Glomerular visceral epithelial cell (primary cell): ENCODE measurements around the gene DOK1.
A peak's percentile ranks its signal among the peaks of the same experiment; 100 is the strongest.

ENCODE experiments used
- DNase-seq: peaks from one replicate; pipeline ENCODE4 v3.0.0-alpha.2; 2016; ENCODE audit errors: extremely low spot score

Gene DOK1

DNA sequence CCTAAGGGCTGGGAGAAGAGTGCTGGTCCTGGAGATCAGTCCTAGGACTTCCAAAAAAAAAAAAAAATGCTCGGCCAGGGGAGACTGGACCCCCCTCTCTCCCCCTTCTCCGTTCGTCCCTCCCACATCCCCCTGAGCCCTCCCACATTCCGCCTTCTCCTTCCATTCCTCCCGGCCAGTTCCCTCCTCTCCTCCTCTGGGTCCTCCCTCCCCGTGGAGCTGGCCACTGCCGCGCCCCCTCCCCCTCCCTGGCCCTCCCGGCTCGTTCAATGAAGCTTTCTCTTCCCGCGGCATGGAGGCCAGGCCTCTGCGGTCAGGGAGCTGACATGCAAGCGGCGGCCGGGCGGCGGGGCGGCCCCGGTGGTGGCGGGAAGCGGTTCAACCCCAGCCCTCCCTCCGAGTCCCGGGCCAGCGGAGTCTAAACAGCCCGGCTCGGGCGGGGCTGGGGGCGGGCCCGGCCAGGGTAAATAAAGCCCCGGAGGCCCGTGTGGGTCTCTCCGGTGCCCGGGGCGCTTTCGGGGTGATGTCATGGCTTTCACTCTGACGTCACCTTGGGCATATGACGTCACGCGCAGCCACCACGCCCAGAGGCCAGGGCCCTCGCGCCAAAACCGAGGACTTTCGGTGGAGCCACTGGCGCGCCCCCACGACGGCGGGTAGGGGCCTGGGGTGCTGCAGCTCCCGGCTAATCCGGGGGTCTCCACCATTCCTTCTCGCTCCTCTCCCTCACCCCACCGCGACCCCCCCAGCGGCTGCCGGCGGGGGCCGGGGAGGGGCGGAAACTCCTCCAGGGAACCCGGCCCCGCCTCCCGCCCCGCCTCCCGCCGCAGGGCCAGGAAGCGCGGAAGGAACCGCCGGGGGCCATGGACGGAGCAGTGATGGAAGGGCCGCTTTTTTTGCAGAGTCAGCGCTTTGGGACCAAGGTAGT lies at the start of gene DOK1, which contains the start of gene LOXL3:
TSS of gene DOK1 (plus strand) at position 829 of the 928 bp plus-strand sequence. CDS start at position 864, 35 bp downstream.
TSS of gene LOXL3 (minus strand) at position 51 of the 928 bp plus-strand sequence. CDS start 1,308 bp downstream, outside the sequence.
- DNase-seq = peak; percentile 89

DNA sequence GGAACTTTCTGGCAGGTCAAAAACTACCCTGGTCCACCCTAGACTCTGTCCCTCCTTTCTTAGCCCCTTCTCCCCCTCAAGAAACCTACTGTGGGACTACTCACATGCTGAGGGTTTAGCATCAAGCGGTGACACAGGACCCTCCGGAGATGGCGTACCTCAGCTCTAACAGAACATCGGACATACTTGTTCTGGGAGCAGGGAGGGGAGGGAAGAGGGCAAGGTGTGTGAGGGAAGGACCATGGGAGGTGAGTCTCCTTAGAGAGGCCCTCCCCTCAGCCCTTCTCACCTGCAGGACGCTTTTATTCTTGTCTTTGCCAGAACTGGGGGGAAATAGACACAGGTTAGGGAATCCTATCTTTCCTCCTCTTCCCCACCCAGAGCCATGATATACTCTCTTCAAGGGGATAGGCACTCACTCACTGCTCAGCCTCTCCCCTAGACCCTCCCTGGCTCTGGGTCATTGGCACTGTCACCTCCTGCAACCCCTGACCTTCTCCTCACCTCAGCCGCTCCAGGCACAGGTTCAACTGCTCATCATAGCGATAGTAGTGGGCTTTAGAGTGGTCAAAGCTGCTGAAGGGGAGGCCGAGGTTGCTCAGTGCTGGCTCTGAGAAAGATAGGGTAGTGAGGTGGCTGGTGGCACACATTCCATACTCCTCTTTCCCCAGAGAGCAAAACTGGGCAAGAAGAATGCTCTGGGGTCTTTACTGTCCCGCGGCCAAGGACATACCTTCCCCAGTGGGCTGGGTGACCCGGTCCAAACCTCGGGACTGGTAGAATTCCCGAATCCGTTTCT lies 48.9 kb upstream of the DOK1 start:
- DNase-seq = no peak

DNA sequence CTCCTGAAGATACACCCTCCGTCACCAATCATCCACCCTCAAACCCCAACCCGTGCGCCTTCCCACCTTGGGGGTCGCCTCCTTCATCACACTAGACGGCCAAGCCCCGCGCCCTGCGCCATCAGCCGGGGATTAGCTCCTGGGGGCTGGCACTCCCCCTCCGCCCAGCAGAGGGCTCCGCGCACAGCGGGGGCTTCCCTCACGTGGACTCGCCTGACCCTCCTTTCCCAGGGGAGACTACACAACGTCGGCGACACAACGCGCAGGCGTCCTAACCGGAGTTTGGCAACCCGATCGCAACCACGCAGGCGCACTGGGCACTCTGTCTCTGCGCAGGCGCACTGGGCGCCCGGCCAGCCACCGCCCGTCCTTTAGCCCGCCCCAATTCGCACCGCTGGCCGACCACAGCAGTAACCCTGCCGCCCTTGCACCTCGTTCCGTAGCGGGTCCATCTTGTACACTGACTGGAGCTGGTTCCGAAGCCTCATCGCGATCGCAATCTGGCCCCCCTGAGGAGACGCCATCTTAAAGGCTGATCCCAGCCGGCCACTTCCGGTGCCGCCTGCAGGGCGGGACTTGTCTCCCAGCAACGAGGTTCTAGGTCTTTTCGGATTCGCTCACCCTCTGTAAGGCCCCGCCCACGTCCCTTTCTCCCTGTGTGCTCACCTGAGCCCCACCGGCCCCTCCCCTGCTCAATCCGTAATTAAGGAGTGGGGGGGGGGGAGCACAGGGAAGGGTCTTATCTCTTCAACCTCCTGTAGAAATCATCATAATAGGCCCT lies 47.2 kb upstream of the DOK1 start, which contains the start of gene PCGF1:
TSS of gene PCGF1 (minus strand) at position 551 of the 781 bp plus-strand sequence. CDS start at position 524, 27 bp downstream.
- peak; percentile 96 for DNase-seq

DNA sequence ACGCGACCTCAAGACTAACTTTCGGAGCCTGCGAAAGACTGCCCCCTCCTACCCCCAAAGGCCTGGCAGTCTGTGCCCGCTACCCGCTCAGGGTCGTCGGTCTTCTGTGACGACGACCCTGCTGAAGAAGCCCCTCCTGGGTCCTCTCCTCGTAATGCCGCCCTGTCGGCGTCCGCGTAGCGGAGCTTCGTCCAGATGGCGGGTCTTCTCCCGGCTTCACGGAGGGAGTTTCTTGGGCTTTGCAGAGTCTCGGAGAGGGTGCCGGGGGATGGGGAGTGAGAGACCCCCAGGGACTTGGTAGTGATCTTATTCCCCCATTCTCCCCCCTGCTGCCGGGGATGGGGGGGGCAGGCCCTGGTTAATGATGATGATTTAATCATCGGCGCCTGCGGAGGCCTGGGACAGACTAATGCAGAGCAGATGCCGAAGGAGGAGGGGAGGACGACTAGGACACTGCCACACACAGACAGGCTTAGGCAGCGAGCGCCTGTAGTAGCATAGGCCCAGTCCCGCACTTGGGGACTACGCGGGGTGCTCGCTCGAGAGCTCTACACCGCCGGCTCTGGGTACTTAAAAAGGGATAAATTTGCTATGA lies 46.5 kb upstream of the DOK1 start:
- DNase-seq = peak; percentile 19

DNA sequence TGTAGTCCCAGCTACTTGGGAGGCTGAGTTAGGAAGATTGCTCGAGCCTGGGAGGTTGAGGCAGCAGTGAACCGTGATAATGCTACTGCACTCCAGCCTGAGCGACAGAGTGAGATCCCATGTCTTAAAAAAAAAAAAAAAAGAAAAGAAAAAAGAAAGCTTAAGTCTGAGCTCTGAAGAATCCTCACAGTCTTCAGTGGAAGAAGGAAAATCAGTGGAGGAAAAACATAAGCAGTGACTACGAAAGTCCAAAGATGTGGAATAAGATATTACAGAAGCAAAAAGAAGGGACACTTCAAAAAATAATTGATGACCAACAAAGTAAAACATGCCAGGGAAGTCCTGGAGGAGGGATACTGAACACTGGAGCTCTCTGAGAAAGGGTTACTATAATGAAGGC lies 44.2 kb upstream of the DOK1 start:
- no peak for DNase-seq

DNA sequence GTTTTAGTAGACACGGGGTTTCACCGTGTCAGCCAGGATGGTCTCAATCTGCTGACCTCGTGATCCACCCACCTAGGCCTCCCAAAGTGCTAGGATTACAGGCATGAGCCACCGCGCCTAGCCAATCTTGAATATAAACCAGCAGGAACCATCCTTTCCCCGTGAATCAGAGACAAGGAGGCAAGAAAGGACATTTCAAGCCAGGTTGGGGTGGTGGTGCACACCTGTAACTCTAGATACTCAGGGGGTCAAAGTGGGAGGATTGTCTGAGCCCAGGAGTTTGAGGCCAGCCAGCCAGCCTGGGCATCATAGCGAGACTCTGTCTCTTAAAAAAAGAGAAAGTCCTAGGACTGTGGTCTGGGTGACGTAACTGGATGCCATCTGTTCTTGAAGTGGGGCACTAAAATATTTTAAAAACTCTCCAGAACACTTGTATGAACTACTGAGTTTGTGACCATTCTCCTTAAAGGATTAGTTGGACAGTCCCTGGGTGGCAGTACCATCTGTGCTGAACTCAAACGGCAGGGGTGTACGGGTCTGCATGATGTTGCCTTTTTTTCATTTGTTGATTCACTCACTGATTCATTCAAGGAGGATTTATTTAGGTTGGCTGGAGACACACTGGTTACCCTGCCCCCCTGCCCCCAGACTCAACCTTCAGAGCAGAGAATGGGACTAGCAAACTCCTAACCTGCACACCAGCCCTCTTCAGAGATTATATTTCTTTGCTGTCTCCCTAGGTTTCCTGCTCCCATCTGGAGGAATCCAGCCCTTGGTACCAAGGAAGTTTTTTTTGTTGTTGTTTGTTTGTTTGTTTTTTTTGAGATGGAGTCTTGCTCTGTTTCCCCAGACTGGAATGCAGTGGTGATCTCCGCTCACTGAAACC lies 43.2 kb upstream of the DOK1 start:
- no peak for DNase-seq

DNA sequence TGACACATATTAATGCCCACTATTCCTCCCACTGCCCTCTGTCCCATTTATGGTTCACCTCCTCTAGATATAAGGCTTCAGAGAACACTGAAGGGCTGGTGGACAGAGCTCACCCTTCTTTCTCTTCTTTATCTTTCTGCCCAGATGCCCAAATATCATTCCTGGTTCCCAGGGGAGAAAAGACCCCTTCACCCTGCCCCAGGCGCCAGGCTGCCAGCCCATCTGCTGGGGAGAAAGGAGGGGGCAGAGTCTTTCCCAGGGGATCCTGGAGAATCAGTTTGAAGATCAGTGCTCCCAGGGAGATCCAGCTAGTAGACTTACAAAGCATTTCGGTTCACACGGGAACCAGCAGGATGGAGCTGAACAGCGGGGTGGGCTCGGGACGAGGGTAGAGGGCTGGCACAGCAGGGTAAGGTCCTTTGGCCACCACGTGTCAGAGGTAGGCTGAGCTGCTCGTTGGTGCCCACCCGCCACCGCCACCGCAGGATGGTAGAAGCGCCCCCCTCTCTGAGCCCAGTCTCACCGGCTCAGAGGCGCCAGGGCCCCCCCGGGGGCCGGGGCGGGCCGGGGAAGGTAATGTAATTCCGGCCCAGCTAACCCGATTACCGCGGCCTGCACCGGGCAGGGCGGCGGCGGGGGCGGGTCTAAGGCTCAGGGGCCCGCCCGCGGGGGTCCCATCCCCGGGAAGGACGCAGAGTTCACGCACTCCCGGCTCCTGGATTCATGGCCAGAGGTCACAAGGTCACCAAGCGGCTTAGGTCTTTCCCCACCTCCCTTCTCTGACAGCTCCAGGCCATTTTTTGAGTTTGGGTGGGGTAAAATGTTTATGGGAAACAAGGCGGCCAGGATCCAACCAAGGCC lies 41.5 kb upstream of the DOK1 start:
- DNase-seq = no peak

DNA sequence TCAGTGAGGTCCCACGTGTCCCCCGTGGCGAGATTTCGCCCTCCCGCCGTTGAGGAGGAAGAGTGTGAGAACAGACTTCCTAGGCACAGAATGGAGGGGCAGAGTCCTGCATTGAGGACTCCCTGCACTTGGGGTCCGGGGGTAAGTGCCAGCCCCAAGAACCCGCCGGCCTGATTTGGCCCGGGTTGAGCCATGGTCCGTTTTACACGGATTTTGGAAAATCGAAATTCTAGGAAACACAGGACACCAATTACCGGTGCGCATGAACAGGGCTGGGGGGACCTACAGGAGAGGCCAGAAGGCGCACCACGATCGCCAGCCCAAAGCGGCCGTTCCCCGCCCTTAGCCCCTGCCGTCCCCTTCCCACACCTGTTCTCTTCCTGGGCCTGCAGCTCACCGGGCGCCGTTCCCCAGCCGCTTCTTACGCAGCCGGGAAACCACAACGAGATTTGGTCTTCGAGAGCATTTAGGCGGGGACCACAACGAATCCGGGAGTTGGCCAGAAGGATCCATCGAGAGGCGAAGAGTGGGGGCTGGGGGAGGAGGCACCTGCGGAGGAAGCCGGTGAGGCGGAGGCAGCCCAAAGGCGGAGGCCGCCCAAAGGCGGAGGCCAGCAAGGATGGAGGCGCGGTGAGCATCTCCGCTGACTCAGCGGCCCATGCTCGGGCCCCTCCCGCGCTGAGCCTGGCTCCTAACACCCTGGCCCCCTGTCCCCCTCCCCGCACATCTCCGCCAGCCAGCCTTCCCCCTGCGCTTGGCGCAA lies 40.7 kb upstream of the DOK1 start:
- no peak for DNase-seq

GRCh38 chr2:74514368-74515270 lies 39.9 kb upstream of the DOK1 start, which contains the start of gene TLX2:
TSS of gene TLX2 (plus strand) at chr2:74514450. CDS start at chr2:74514807, 357 bp downstream.
- peak; percentile 14 for DNase-seq

DNA sequence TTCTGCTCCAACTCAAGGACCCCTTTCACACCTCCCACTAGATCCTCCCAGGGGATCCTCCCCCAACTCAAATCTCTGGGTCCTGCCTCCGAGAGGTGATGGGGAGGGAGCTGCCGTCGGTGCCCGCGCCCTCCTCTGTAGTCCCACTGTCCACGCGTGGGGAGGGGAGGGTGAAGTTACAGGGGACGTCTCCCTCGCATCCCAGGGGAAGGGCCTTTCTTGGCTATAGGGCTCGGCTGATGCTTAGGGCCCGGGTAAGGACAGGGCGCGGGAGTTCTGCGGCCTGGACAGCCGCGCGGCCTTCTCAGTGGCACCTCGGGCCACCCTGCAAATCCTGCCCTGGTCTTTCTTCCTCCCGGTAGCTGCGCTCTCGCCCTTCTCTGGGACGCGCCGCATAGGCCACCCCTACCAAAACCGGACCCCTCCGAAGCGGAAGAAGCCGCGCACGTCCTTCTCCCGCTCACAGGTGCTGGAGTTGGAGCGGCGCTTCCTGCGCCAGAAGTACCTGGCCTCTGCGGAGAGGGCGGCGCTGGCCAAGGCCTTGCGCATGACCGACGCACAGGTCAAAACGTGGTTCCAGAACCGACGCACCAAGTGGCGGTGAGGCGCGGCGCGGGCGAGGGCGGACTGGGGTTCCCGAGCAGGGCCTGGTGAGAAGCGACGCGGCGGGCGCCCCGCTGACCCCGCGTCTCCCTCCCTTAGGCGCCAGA lies 39.1 kb upstream of the DOK1 start:
- DNase-seq = no peak

- DNase-seq = no peak
Measured at GRCh38 chr2:74515981-74516633, 38.4 kb upstream of the DOK1 start.

- no peak for DNase-seq
Measured at GRCh38 chr2:74516650-74517049, 37.9 kb upstream of the DOK1 start.

- DNase-seq = no peak
Measured at GRCh38 chr2:74522516-74522915, 32.0 kb upstream of the DOK1 start.

- no peak for DNase-seq
Measured at GRCh38 chr2:74524005-74524404, 30.5 kb upstream of the DOK1 start.

DNA sequence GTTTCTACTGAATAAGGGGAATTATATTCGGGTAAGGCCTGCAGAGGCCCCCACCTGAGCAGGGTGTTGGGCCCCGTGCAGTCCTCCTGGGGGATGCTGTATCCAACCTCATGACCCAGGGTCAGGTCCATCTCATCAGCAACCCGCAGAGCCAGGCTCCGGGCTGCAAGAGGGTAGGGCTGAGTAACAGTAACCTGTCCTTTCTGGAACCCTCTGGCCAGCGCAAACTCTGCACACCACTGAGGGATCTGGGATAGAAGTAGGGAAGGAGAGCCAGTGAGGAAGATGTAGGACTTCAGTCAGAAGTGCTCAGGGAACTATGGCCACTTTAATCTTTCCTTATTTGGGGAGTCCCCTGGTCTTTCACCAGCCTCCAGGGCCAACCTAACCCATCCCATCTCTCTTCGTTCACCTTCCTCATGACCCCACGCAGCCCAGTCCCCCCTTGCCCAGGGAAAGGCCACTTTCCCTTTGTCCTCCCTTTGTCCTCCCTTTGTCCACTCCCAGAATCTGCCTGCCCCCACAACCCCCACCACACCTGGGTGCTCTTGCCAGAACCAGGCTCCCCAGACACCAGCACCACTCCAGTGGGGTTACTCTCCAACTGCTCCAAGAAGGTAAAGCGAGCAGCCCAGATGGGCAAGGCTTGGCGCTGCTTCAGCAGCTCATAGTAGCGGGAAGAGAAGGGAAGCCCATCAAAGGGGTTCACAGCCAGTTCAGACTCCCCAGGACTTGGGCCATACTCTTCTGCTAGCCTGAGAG lies 29.4 kb upstream of the DOK1 start:
- no peak for DNase-seq
